HG03457 (cell line): ENCODE measurements around the gene RAE1.

Source experiments
- ATAC-seq: cut with Tn5 transposase; IDR thresholded peaks from one replicate; pipeline ENCODE4 v1.9.1; 2021; ENCODE audit warnings: moderate number of reproducible peaks; ENCODE audit not compliant: unreplicated experiment

The RAE1 gene

GRCh38 chr20:57371363-57371762, 20.3 kb downstream of the RAE1 start:
- ATAC-seq = no peak

- no peak for ATAC-seq
Observed at GRCh38 chr20:57372157-57372556, 21.1 kb downstream of the RAE1 start.

DNA sequence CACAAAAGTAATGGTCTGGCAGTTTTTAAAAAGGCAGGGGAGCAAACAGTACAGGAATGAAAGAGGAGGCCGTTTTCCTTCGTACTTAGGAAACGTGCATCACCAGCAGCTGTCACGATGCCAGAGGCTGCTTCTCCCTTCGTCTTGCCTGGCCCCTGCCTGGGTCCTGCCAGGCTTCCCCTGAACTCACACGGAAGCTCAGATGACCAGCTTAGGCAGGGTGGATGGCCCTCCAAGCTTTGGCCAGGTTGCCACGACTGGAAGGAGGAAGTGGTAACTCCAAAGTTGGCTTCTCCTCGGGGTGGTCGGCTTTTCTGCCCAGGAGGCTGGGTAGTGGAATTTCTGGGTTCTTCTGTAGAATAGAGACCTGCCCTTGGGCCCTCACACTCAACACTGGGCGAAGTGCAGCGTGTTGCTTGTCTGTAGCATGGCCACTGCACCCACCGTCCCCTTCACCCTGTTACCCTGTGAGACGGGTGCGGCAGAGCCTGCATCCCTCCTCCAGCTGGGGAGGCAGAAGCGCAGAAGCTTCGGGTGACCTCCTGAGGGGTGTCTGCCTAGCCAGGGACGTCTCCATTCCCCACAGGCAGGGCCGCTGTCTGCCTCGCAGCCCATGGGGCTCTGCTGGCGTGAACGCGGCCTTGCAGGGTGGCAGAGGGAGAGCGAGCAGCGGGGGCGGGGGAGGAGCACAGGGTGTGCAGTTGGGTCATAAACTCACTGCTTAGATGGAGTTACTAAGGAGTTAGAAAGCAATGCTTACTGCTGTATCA, 21.7 kb downstream of the RAE1 start:
- no peak for ATAC-seq

DNA sequence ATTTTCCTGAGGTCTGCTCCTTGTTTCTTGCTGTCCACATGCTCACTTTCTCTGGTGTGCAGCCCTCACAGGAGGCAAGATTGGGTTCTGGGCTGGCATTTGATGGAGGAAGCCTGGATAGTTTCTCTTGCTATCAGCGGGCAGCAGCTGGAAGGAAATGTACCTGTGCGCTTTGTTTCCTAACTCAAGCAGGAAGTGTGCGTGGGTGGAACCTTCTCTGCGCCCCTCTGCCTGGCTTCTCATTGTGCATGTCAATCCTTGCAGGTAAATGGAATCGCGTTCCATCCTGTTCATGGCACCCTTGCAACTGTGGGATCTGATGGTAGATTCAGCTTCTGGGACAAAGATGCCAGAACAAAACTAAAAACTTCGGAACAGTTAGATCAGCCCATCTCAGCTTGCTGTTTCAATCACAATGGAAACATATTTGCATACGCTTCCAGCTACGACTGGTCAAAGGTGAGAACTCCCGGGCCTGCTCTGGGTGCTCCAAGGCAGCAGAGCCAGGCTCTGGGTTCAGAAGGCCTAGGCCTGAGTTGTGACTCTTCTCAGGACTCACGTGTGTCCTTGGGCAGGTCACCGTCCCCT, 23.4 kb downstream of the RAE1 start:
- no peak for ATAC-seq

- ATAC-seq = no peak
Observed at GRCh38 chr20:57374931-57375651, 24.0 kb downstream of the RAE1 start.

DNA sequence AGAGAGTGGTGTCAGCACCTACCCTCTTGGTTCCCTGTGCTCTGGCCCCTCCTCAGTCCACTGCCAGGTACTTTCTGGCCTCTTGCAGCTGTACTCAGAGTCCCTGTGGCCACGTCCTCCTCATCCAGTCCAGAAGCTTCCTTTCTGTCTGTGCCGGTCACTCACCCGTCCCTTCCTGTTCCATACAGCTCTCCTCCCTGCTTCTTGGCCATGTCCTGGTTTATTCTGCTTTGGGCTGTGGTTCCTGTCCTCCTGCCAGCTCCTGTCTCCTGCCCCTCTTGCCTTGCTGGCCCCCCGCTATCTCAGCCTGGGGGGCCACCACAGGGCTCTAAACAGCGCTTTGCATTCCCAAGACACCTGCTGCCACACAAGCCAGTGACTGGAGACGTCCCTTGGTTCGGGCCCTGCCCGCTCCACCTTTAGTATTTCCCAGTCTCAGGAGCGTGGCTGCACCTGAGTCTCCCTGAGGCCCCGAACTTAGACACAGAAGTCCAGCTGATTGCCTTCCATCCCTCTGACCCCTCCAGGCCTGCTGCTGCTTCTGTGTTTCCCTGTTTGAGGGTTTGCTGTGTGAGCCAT, 24.7 kb downstream of the RAE1 start:
- no peak for ATAC-seq

DNA sequence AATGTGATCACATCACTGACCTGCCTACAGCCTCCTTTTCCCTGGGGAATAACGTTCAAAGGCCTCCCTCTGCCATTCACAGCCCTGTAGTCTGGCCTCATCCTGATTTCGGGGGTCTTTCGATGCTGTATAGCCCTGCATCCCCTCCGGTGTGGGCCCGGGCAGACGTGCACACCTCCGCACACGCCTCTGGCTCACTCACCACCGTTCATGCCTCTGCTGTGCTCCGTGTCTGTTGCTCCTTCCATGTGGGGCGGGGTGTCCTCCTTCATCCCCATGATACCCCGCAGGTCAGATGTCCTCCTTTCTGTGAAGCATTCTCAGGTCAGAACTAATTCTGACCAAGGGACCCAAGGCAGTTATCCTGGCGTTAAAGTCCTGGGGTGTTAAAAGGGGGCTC, 26.3 kb downstream of the RAE1 start:
- no peak for ATAC-seq

DNA sequence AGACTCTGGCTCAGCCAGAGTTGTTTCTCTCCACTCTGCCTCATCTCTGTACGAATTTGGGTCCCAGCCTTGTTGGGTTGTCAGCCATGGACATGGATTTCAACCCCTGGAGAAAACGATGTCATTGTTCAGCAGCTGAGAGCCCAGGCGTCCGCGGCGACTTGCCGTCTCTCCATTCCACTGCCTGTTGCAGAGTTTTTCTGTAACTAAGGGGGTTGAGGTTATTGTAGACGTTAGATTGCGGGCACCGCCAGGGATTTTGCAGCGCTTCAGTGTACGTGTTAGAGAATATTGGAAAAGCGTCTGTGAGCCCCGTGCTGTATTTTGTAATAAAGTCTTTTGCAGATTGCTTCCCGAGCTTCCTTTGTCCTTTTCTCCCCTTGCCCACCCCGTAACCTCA, 27.1 kb downstream of the RAE1 start:
- ATAC-seq = no peak

GRCh38 chr20:57378646-57379262, 27.7 kb downstream of the RAE1 start:
- ATAC-seq = no peak

GRCh38 chr20:57379263-57379647, 28.2 kb downstream of the RAE1 start:
- ATAC-seq = no peak

DNA sequence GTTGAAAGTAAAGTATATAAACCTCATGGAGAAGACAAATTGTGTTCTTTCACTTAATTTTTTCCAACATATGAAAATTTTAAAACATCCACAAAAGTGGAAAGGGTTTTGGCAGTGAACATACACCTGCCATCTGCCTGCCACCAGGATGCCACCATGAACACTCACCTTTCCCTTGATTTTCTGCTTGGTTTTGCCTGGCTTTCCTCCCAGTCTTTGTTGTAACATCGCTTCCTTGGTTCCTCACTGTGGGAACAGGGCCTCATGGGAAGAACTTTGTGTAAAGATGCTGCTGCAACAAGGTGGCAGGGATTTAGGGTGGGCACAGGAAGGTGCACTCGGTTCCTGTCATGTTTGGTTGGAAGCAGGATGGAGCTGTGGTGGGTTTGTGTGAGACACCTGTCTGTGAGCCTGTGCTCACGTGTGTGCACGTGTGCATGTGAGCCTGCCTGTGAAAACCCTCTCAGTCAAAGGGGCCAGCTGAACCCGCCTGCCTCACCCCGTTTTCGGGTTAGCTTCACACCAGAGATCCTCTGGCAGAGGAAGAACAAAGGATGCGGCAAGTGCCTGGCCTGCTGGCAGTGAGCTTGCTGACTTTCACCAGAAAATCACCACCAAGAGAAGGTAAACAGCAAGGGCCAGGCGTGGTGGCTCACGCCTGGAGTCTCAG, 29.2 kb downstream of the RAE1 start:
- ATAC-seq = no peak

GRCh38 chr20:57381596-57382503, 30.8 kb downstream of the RAE1 start:
- ATAC-seq = no peak

DNA sequence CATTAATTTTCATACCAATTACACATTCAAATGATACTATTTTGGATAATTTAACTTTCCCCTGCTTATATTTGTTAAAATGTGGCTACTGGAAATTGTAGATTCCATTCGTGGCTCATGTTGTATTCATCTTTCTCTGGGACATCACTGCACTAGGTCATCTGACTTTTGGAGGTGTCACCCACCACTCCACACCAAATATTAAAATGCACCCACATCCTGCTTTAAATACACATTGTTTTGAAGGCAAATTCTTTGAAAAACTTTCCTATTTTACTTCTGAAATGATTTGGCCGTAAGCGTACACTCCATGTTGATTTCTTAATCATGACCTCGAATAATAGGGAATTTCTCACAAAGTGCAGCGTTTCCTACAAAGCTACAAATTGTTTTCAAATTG, 31.5 kb downstream of the RAE1 start:
- ATAC-seq = no peak

GRCh38 chr20:57383447-57384347, 32.6 kb downstream of the RAE1 start:
- ATAC-seq = no peak

DNA sequence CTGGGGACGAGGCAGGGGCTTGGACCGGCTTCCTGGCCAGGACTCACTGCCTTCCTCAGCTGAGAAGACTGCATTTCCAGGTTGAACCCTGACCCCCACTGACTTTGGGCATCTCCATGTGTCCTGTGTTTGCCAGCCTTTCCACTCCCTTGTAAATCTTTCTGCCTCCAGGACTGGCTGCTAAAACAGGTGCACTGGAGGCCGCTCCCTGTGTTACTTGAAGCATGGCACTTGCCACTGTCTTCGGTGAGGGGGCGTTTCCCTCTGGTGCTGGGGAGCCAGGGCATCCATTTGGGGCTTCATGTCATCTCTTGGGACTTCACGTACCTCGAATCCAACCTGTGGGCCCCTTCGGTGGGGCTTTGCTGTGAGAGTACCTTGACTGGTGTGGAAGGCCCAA, 33.4 kb downstream of the RAE1 start:
- ATAC-seq = no peak

DNA sequence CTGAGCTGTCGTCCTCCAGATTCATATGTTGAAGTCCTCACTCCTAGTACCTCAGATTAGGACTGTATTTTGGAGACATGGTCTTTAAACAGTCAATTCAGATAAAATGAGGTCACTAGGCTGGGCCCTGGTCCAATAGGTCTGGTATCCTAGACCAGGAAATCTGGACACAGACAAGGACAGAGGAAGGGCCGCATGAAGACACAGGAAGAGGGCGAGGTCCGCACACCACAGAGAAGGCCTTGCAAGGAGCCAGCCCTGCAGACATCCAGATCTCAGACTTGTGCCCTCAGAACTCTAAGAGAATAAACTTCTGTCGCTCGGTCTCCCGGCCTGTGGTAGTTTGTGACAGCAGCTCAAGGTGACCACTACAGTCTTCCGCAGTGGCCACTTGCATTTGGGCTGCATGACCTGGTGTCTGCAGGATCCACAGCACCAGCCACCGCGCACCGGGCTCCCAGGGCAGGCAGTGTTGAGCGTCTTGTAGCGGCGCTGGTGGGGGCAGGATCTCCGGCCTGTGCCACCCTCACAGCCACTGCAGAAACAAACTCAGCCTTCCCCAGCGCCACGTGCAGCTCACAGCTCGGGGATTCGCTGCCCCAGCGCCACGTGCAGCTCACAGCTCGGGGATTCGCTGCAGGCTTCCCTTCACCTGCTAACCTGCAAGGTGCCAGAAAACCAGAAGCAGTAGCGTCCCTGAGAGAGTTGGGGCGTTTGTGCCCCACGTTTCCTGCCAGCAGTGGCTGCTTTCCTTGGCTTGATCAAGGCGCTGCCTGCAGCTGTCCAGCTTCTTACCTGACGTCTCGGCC, 34.1 kb downstream of the RAE1 start:
- ATAC-seq = no peak

DNA sequence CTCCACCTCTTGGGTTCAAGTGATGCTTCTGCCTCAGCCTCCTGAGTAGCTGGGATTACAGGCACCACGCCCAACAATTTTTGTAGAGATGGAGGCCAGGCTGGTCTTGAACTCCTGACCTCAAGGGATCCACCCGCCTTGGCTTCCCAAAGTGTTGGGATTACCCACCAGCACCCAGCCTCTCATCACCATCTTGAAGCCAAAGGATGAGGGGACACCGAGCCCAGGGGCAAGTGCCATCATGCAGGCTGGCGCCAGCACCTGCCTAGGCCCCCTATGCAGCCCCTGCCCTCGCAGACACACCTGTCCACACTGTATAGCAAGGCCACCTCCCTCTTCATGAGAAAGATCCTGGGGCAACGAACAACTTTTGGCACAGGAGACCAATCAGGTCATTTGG, 34.9 kb downstream of the RAE1 start:
- ATAC-seq = no peak

GRCh38 chr20:57386762-57387161, 35.7 kb downstream of the RAE1 start:
- no peak for ATAC-seq
